ENCODE results near the gene TPGS2.

Gene TPGS2

GRCh38 chr18:36813101-36813775 is 15.6 kb downstream of the TPGS2 start:
- intact Hi-C loops (cut with micrococcal nuclease) = loop anchor here (5.0 kb wide), 1 partner anchor 126 kb away; no protein-coding TSS in a partner anchor
- Mint-ChIP-seq H3K27ac (no peak overlapping the region), H3K4me3 (no peak overlapping the region)

GRCh38 chr18:36812678-36813077 is 16.1 kb downstream of the TPGS2 start:
- H3K9me3 Mint-ChIP-seq = no peaks in the 10 kb centered on the region
- H3K27ac Mint-ChIP-seq = no peak overlapping the region

More at GRCh38 chr18:36813101-36813775, 15.6 kb downstream of the TPGS2 start:
- H3K4me1 Mint-ChIP-seq (ENCODE audit: low read depth) = peaks cover 5% of the 10 kb centered on the region
- no peaks in the 10 kb centered on the region for H3K9me3 Mint-ChIP-seq
- H3K36me3 Mint-ChIP-seq (ENCODE audit: low read depth) = peaks cover 62% of the 10 kb centered on the region
- no peaks in the 10 kb centered on the region for H3K27me3 Mint-ChIP-seq

GRCh38 chr18:36811955-36812354 is 16.8 kb downstream of the TPGS2 start:
- Mint-ChIP-seq H3K36me3 (ENCODE audit: low read depth) (peaks cover 61% of the 10 kb centered on the region), H3K4me3 (no peak overlapping the region), H3K27me3 (no peaks in the 10 kb centered on the region), H3K27ac (no peak overlapping the region), H3K9me3 (no peaks in the 10 kb centered on the region), H3K4me1 (ENCODE audit: low read depth) (peaks cover 5% of the 10 kb centered on the region)
- intact Hi-C loops (cut with micrococcal nuclease) = loop anchor here (5.0 kb wide), 1 partner anchor 125 kb away; no protein-coding TSS in a partner anchor

More at GRCh38 chr18:36812678-36813077, 16.1 kb downstream of the TPGS2 start:
- Mint-ChIP-seq H3K4me1 (ENCODE audit: low read depth) (peaks cover 5% of the 10 kb centered on the region), H3K4me3 (no peak overlapping the region), H3K36me3 (ENCODE audit: low read depth) (peaks cover 62% of the 10 kb centered on the region), H3K27me3 (no peaks in the 10 kb centered on the region)
- intact Hi-C loops (cut with micrococcal nuclease) = loop anchor here (5.0 kb wide), 1 partner anchor 125 kb away; no protein-coding TSS in a partner anchor

GRCh38 chr18:36811430-36811829 is 17.4 kb downstream of the TPGS2 start:
- no peaks in the 10 kb centered on the region for H3K27me3 Mint-ChIP-seq
- peaks cover 5% of the 10 kb centered on the region for H3K4me1 Mint-ChIP-seq (ENCODE audit: low read depth)
- intact Hi-C loops (cut with micrococcal nuclease) = loop anchor here (5.0 kb wide), 1 partner anchor 124 kb away; no protein-coding TSS in a partner anchor
- H3K27ac Mint-ChIP-seq = no peak overlapping the region
- no peaks in the 10 kb centered on the region for H3K9me3 Mint-ChIP-seq
- H3K4me3 Mint-ChIP-seq = no peak overlapping the region
- peaks cover 61% of the 10 kb centered on the region for H3K36me3 Mint-ChIP-seq (ENCODE audit: low read depth)

- Mint-ChIP-seq H3K27ac (no peak overlapping the region), H3K36me3 (ENCODE audit: low read depth) (peaks cover 61% of the 10 kb centered on the region)
Observed at GRCh38 chr18:36809590-36810381, 19.0 kb downstream of the TPGS2 start.

GRCh38 chr18:36808681-36809080 is 20.1 kb downstream of the TPGS2 start:
- Mint-ChIP-seq H3K27ac (no peak overlapping the region), H3K9me3 (no peaks in the 10 kb centered on the region), H3K36me3 (ENCODE audit: low read depth) (peaks cover 67% of the 10 kb centered on the region), H3K4me1 (ENCODE audit: low read depth) (peaks cover 5% of the 10 kb centered on the region), H3K27me3 (no peaks in the 10 kb centered on the region), H3K4me3 (no peak overlapping the region)
- intact Hi-C loops (cut with micrococcal nuclease) = loop anchor here (5.0 kb wide), 1 partner anchor 711 kb away; no protein-coding TSS in a partner anchor

More at GRCh38 chr18:36809590-36810381, 19.0 kb downstream of the TPGS2 start:
- no peaks in the 10 kb centered on the region for H3K27me3 Mint-ChIP-seq
- peaks cover 5% of the 10 kb centered on the region for H3K4me1 Mint-ChIP-seq (ENCODE audit: low read depth)
- intact Hi-C loops (cut with micrococcal nuclease) = loop anchor here (5.0 kb wide), 2 partner anchors 122 to 712 kb away; no protein-coding TSS in a partner anchor
- no peaks in the 10 kb centered on the region for H3K9me3 Mint-ChIP-seq
- no peak overlapping the region for H3K4me3 Mint-ChIP-seq

GRCh38 chr18:36805105-36805504 is 23.7 kb downstream of the TPGS2 start:
- peaks cover 71% of the 10 kb centered on the region for H3K36me3 Mint-ChIP-seq (ENCODE audit: low read depth)
- intact Hi-C loops (cut with micrococcal nuclease) = loop anchor here (5.0 kb wide), 1 partner anchor 708 kb away; no protein-coding TSS in a partner anchor
- no peaks in the 10 kb centered on the region for H3K4me1 Mint-ChIP-seq (ENCODE audit: low read depth)
- no peaks in the 10 kb centered on the region for H3K9me3 Mint-ChIP-seq
- no peaks in the 10 kb centered on the region for H3K27me3 Mint-ChIP-seq
- no peak overlapping the region for H3K27ac Mint-ChIP-seq
- H3K4me3 Mint-ChIP-seq = no peak overlapping the region

- Mint-ChIP-seq H3K9me3 (no peaks in the 10 kb centered on the region), H3K27me3 (no peaks in the 10 kb centered on the region), H3K36me3 (ENCODE audit: low read depth) (peaks cover 72% of the 10 kb centered on the region), H3K4me1 (ENCODE audit: low read depth) (no peaks in the 10 kb centered on the region), H3K27ac (no peak overlapping the region), H3K4me3 (no peak overlapping the region)
- intact Hi-C loops (cut with micrococcal nuclease) = no loop called here
Observed at GRCh38 chr18:36798738-36799473, 29.9 kb downstream of the TPGS2 start.

GRCh38 chr18:36792634-36793283 is 36.0 kb downstream of the TPGS2 start:
- peaks cover 12% of the 10 kb centered on the region for H3K9me3 Mint-ChIP-seq
- peaks cover 71% of the 10 kb centered on the region for H3K36me3 Mint-ChIP-seq (ENCODE audit: low read depth)
- intact Hi-C loops (cut with micrococcal nuclease) = no loop called here
- H3K27ac Mint-ChIP-seq = no peak overlapping the region
- no peaks in the 10 kb centered on the region for H3K27me3 Mint-ChIP-seq
- no peaks in the 10 kb centered on the region for H3K4me1 Mint-ChIP-seq (ENCODE audit: low read depth)
- no peak overlapping the region for H3K4me3 Mint-ChIP-seq

GRCh38 chr18:36786686-36787085 is 42.1 kb downstream of the TPGS2 start:
- H3K9me3 Mint-ChIP-seq = peaks cover 12% of the 10 kb centered on the region
- intact Hi-C loops (cut with micrococcal nuclease) = no loop called here
- no peaks in the 10 kb centered on the region for H3K27me3 Mint-ChIP-seq
- no peaks in the 10 kb centered on the region for H3K4me1 Mint-ChIP-seq (ENCODE audit: low read depth)
- no peak overlapping the region for H3K27ac Mint-ChIP-seq
- H3K36me3 Mint-ChIP-seq (ENCODE audit: low read depth) = peaks cover 29% of the 10 kb centered on the region
- H3K4me3 Mint-ChIP-seq = no peak overlapping the region

GRCh38 chr18:36783792-36784191 is 45.0 kb downstream of the TPGS2 start:
- no peak overlapping the region for H3K4me3 Mint-ChIP-seq

GRCh38 chr18:36782710-36783109 is 46.1 kb downstream of the TPGS2 start:
- no peaks in the 10 kb centered on the region for H3K4me1 Mint-ChIP-seq (ENCODE audit: low read depth)
- H3K27me3 Mint-ChIP-seq = no peaks in the 10 kb centered on the region
- H3K4me3 Mint-ChIP-seq = no peak overlapping the region
- peaks cover 11% of the 10 kb centered on the region for H3K36me3 Mint-ChIP-seq (ENCODE audit: low read depth)
- no peak overlapping the region for H3K27ac Mint-ChIP-seq
- intact Hi-C loops (cut with micrococcal nuclease) = no loop called here
- H3K9me3 Mint-ChIP-seq = no peaks in the 10 kb centered on the region

More at GRCh38 chr18:36783792-36784191, 45.0 kb downstream of the TPGS2 start:
- intact Hi-C loops (cut with micrococcal nuclease) = no loop called here
- H3K36me3 Mint-ChIP-seq (ENCODE audit: low read depth) = peaks cover 11% of the 10 kb centered on the region
- no peak overlapping the region for H3K27ac Mint-ChIP-seq
- H3K4me1 Mint-ChIP-seq (ENCODE audit: low read depth) = no peaks in the 10 kb centered on the region
- H3K9me3 Mint-ChIP-seq = no peaks in the 10 kb centered on the region
- no peaks in the 10 kb centered on the region for H3K27me3 Mint-ChIP-seq

GRCh38 chr18:36780748-36781147 is 48.1 kb downstream of the TPGS2 start:
- intact Hi-C loops (cut with micrococcal nuclease) = no loop called here
- no peaks in the 10 kb centered on the region for H3K36me3 Mint-ChIP-seq (ENCODE audit: low read depth)
- no peaks in the 10 kb centered on the region for H3K27me3 Mint-ChIP-seq
- H3K9me3 Mint-ChIP-seq = no peaks in the 10 kb centered on the region
- H3K4me1 Mint-ChIP-seq (ENCODE audit: low read depth) = no peaks in the 10 kb centered on the region
- no peak overlapping the region for H3K4me3 Mint-ChIP-seq
- H3K27ac Mint-ChIP-seq = no peak overlapping the region
